ENCODE results near the gene ALDOC.
A peak's percentile ranks its signal among the peaks of the same experiment; 100 is the strongest.

Gene ALDOC

DNA sequence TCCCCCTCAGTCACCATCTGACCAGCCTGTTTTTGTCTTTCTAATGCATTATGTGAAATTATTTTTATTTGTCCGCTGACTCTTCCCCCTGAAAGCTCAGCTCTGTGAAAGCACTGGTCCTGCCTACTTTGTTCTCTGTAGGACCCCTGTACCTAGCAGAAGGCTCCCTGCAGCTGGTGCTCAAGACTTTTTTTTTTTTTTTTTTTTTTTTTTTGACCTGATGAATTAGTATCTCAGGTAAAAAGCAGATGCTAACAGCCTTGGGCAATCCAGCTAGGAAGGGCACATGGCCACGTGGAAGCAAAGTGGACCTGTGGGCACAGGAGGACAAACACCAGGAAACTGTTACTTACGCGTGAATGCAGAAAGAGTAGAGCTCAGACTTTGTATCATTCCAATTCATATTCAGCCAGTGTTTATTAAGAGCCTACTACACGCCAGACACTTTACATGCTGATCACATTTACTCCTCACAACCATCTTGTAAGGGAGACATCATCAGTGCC lies 23.6 kb downstream of the ALDOC start:
- DNase-seq (ENCODE audit: low read depth in 2 of 2, low spot score in 1 of 2) = no peak

DNA sequence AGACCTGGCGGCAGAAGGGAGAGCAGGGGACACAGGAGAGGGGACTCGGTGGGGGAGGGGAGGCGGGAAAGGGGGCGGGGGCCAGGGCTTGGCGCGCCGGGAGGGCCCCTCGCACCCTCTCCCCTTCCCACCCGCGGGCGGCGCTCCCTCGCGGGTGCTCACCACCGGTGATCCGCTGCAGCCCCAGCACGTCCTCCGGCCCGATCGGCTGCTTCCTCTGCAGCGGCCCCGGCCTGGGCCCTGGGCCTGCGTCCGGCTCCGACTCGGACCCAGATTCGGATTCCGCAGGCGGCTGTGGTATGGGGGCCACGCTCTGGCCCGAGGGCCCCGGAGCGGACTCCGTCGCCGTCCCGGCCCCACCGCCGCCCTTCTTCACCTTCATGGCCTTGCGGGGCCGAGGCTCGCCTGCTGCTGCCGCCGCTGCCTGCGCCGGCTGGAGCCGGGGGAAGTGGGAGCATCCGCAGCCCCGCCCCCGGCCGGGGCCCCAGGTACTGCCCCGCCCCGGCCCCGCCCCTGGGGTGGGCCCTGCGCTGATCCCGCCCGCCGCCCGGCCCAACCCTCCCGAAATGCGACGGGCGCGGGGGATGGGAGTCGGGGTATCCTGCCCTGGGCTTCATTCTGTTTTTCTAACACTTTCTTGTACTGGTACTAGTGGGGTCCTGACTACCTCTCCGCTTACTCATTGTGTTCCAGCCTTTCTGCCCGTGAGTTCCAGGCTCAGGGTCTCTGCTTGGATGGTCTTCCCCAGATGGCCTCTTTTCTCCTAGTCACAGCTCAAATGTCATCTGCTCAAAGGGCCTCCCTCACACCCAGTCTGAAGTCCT lies 24.3 kb downstream of the ALDOC start, which contains the start of gene UNC119:
TSS of gene UNC119 (minus strand) at position 449 of the 824 bp plus-strand sequence. CDS start at position 382, 67 bp downstream.
- peak; percentile 51 to 58 for DNase-seq (ENCODE audit: low read depth in 2 of 2, low spot score in 1 of 2)

DNA sequence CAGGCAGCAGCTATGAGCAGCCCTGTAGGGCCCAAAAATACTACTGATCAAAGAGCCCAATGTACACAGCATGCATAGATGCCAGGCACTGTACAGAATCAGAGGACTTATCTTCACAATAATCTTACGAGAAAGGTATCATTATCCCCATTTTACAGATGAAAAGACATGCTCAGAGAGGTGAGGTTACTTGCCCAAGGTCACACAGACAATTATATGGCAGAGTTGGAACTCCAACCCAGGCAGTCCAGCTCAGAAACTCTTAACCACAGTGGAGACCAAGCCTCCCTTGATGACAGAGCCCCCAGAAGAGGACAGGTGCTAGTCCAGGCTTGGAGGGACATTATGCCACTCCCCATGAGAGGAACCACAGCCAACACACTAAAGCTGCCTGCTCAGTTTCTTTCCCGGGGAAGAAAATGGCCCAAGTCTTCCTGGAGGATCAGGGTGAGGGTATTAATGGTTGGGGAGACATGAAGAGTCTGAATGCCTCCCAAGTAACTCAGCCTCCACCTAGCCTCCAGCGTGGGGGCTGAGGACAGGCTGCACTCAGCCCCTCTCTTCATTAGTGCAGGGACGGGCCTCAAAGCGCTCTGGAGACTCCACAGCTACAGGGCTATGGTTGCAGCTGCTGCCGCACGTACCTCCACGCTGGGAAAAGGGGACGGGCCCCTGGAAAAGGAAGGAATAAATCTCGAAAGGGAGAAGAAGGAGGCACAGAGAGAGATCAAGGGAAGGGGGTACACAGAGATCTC lies 25.1 kb downstream of the ALDOC start:
- DNase-seq (ENCODE audit: low read depth in 2 of 2, low spot score in 1 of 2) = no peak

DNA sequence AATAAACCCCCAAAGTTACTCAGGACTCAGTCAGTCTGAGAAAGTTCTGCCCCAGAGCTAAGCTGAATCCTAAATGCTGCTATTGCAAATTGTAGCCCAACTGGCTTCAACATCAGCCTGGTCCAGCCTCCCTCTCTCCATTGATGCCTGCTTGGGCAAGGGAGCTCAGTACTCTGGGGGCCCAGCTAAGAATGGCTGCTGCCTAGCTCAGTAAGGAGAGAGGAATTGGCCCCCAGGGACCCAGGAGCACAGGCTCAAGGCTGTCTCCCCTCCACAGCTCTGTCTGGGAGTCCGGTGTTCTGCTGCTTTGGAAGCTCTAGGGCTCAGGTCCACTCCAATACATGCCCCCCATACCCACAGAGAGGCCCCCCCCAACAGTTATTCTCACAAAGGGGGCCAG lies 25.8 kb downstream of the ALDOC start:
- no peak for DNase-seq (ENCODE audit: low read depth in 2 of 2, low spot score in 1 of 2)

DNA sequence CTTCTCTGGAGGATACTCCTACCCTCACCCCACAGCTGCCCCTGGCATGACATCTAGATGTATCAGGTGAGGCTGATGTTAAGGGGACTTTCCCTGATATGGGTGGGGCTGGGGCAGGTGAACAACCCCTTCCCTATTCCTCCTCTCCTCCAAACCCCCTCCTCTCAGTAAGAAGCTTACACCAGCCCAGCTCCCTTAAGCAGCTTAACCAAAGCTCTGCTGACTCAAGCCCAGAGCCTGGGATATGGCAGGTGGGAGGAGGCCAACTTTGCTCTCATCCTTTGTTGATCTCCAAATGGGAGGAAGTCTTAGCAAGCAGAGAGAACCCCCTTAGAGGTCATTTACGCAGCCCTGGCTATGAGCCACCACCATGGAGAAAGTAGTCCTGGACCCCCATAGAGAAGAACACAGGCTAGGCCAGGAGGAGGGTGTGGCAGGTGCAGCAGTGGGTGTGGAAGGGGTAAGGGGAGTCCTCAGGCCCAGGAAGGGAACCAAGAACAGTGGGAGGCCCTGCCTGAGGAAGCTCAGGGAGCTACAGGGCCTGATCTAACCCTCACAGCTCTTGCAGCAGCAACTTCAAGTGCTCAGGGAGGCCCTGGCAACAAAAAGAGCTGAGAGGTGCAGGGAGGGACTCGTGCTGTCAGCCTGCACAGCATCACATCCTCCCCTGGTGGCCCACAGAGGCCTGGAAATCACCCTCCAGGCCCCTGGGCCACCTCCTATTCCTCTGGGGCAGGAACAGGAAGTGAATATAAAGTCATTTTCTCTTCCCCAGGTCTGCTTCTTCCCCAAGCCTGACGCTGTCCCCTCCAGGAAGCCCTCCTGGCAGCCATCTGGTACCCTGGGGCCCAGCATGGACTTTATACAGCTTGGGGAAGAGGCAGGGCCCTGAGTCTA lies 27.2 kb downstream of the ALDOC start:
- peak in 1 of 2 donors; percentile 25 for DNase-seq (ENCODE audit: low read depth in 2 of 2, low spot score in 1 of 2)

DNA sequence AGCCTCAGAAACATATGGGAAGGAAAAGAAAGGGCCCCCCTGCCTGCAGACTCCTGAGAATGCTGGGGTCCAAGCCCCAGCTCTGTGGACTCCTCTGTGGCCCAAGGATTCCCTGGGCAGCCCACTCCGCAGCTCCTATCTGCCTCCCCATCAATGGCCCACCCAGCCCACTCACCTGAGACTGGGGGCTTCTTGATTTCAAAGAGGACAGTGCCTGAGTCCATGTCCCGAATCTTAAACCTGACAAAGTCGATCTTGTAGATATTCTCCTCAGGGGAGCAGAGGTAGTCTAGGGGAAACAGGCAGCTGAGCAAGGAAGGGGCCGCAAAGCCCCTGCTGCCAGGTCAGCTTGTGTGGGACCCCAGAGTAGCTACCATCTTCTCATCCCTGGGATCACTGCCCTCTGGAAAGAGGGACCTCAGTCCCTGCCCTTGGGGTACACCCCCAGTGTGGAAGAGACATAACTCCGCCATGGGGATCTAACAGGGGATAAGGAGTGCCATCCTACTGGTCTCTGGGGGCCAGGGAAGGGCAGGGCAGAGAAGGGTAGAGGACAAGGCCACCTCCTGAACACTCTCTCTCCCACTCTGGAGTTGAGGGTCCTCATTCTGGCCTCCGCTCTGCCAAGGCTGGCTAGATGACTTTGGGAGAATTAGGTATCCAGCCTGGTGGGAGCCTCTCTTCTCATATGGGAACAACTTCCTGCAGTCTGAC lies 28.1 kb downstream of the ALDOC start:
- no peak for DNase-seq (ENCODE audit: low read depth in 2 of 2, low spot score in 1 of 2)

- DNase-seq (ENCODE audit: low read depth in 2 of 2, low spot score in 1 of 2) = peak in 1 of 2 donors; percentile 33
Observed at GRCh38 chr17:28547623-28548416, 28.9 kb downstream of the ALDOC start.

DNA sequence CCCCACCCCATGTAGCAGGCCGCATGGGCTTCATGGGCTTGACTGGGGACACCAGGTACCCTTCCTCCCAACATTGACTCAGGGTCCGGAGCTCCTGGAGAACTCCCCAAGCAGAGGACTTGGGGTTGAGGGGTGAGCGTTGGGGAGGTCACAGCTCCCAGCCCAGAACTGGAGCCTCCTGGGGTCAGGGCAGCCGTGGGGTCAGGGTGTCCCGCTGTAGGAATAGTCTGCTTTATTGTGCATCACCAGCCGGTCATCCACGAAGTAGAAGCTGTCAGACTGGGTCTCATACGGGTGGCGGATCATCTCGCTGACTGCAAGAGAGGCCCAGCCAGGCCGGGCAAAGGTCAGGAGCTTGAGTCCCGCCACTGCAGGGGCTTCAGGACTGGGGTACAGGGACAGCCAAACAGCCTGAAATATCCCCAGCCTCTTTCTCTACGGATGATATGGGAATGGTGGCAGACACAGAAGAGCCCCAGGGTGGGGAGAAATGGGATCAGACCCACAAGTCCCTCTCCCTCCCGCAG lies 29.5 kb downstream of the ALDOC start:
- no peak for DNase-seq (ENCODE audit: low read depth in 2 of 2, low spot score in 1 of 2)

DNA sequence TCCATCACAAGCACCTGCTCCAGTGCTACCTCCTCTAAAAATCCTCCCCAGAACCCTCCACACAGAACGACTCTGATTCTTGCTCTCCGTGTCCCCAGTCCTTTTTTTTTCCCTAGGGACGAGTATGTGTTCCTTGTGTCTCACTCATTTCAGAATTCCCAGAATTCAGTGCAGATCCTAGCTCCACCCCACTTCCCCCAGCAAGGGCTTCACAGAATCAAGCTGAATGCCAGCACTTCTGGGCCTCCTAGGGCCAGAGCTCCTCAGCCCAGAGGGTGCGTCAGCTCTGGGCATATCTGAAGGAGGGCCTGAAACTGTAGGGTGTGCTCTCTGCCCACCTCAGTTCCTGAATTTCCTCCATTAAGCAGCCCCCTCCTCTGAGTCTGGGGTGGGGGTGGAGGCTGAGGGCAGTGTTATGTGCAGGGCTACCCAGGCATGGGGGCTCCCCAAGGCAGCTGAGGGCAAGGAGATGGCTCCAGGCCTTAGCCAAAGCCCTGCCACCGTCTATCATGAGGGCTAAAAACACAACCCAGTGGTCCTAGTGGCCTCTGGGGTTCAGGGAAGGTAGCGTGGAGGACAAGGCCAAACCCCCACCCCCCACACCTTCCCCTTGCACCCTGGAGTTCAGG lies 30.8 kb downstream of the ALDOC start:
- no peak for DNase-seq (ENCODE audit: low read depth in 2 of 2, low spot score in 1 of 2)

GRCh38 chr17:28545141-28545503 lies 31.6 kb downstream of the ALDOC start:
- no peak for DNase-seq (ENCODE audit: low read depth in 2 of 2, low spot score in 1 of 2)

- no peak for DNase-seq (ENCODE audit: low read depth in 2 of 2, low spot score in 1 of 2)
Observed at GRCh38 chr17:28544402-28545140, 32.1 kb downstream of the ALDOC start.

DNA sequence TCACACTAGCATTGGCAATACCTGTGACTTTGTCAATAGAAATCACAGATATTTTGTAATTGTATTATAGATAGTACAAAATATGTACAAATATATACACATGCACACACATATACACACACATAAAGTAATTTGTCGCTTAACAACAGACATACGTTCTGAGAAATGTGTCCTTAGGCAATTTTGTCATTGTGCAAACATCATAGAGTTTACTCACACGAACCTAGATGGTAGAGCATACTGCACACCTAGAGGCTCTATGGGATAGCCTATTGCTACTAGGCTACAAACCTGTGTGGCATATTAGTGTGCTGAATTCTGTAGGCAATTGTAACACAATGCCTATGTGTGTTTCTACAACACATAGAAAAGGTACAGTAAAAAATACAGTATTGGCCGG lies 35.3 kb downstream of the ALDOC start:
- no peak for DNase-seq (ENCODE audit: low read depth in 2 of 2, low spot score in 1 of 2)

DNA sequence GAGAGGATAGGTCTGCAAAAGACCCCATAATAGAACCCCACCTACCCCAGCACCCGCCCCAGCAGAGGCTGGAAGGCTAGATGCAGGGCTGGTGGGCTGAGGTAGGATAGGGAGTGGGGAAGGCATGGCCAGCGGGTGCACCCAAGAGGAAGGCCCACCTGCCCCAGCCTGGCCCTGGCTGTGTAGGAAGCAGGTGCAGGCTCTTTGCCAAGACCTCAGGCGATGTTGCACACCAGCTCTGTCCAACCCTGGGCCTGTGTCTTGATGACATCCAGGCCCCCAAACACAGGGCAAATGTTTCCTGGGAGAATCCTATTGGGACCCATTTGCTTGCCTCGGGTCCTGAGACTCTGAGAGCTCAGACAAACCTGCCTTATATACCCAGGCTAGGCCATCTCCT lies 36.5 kb downstream of the ALDOC start:
- no peak for DNase-seq (ENCODE audit: low read depth in 2 of 2, low spot score in 1 of 2)

DNA sequence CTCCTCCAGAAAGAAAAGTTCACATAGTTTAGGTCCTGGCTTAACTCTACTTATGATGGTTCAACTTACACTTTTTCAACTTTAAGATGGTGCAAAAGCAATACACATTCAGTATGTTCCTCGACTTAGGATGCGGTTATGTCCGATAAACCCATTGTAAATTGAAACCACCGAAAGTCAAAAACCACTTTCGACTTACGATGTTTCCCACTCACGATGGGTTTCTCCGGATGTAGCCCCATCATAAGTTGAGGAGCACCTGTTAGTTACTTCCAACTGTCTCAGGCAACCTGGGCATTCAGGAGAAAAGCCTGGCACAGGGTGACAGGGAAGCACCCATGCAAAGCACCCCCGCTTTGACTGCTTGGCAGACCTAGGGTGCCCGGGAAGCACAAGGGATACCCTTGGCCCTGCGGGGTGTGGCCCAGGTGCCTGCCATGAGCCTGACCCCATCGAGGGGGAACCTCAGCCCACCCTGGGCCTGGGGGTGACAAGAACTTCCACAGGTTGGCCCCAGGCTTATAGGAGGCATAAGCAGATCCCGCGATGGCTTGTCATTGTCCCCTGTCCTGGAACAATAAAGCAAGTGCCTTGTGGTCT lies 38.3 kb downstream of the ALDOC start:
- DNase-seq (ENCODE audit: low read depth in 2 of 2, low spot score in 1 of 2) = no peak

DNA sequence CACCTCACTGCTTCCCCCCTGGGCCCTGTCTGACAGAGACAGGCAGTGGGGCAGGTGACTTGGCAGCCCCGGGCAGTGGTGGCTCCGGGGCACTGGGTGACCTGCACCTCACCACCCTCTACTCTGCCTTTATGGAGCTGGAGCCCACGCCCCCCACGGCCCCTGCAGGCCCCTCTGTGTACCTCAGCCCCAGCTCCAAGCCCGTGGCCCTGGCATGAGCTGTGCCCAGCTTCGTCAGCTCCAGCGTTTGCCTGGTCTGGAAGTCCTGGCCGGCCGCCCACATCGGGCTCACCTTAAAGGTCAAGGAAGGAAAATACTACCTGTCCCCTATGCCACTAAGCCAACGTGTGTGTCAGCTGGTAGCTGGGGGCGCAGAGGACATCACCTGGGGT lies 39.5 kb downstream of the ALDOC start:
- no peak for DNase-seq (ENCODE audit: low read depth in 2 of 2, low spot score in 1 of 2)

- no peak for DNase-seq (ENCODE audit: low read depth in 2 of 2, low spot score in 1 of 2)
Observed at GRCh38 chr17:28536532-28537218, 40.0 kb downstream of the ALDOC start.

- no peak for DNase-seq (ENCODE audit: low read depth in 2 of 2, low spot score in 1 of 2)
Observed at GRCh38 chr17:28534740-28535375, 41.8 kb downstream of the ALDOC start.

Data from stimulated activated CD8-positive, alpha-beta memory T cell treated with anti-CD3 and anti-CD28 coated beads, Interleukin-4, amount 100 ng/mL, for 1 hour (primary cell).